SK-N-SH (cell line): ENCODE results near the gene GATD1. TPM values are rescaled to one million over a fixed set of nuclear protein-coding genes. Genes with fewer than 3 reads are reported as not detected.

Source experiments
- CTCF ChIA-PET: fragments of 300-600, 350-600 bp; formaldehyde crosslinking; extraction: SDS; loops from one replicate; lab custom pipeline; 2021; lab: Yijun Ruan, JAX
- POLR2A ChIA-PET: fragments of 350-600 bp; sonication (Branson Sonifier 250); formaldehyde crosslinking; extraction: SDS; loops from one replicate; lab custom pipeline; 2020; ENCODE audit warnings: antibody characterized with exemption, inconsistent platforms; lab: Yijun Ruan, JAX
- DNase-seq: peaks from one replicate; pipeline ENCODE4 v3.0.0; 2012
- H2AFZ ChIP-seq: fragments of 200-600 bp; sonication (generic); 2 replicates; pipeline ENCODE4 v1.8.1; 2016; ENCODE audit warnings: antibody characterized with exemption, mild to moderate bottlenecking, low read depth
- H3F3A ChIP-seq: fragments of 200-600 bp; sonication (generic); replicated peaks from 2 replicates; pipeline ENCODE3; 2016; ENCODE audit warnings: antibody characterized with exemption, mild to moderate bottlenecking; ENCODE audit not compliant: insufficient read depth
- H3K27ac ChIP-seq, 2 experiments: fragments of 200-500 bp in 1 of 2; fragments of 200-600 bp in 1 of 2; sonication (Bioruptor generic) in 1 of 2; sonication (generic), shearing (Covaris generic) in 1 of 2; 2 replicates each; pipeline versions ENCODE4 v1.5.1 to v1.6.1; 2014 to 2016; ENCODE audit warnings: low read depth in 2 of 2, inconsistent platforms in 1 of 2, low read length in 1 of 2, mild to moderate bottlenecking in 1 of 2, mixed read lengths in 1 of 2
- H3K27me3 ChIP-seq: fragments of 200-600 bp; sonication (generic), shearing (Covaris generic); 2 replicates; pipeline ENCODE4 v1.6.1; 2016; ENCODE audit warnings: mixed run types; ENCODE audit not compliant: insufficient read depth
- H3K36me3 ChIP-seq, 2 experiments: fragments of 200-500 bp in 1 of 2; fragments of 200-600 bp in 1 of 2; sonication (Bioruptor generic) in 1 of 2; sonication (generic) in 1 of 2; replicated peaks in 1 of 2; 2 replicates each; pipeline versions ENCODE3 to v1.5.1; 2014 to 2016; ENCODE audit warnings: low read length in 1 of 2, mild to moderate bottlenecking in 1 of 2; ENCODE audit not compliant: insufficient read depth in 2 of 2, control insufficient read depth in 1 of 2
- H3K4me1 ChIP-seq, 2 experiments: fragments of 200-500 bp in 1 of 2; fragments of 200-600 bp in 1 of 2; sonication (Bioruptor generic) in 1 of 2; sonication (generic), shearing (Covaris generic) in 1 of 2; 2 replicates each; pipeline versions ENCODE4 v1.5.1 to v1.6.1; 2014 to 2016; ENCODE audit warnings: low read depth in 1 of 2, low read length in 1 of 2, mixed run types in 1 of 2; ENCODE audit not compliant: insufficient read depth in 2 of 2, control insufficient read depth in 1 of 2
- H3K4me2 ChIP-seq: fragments of 200-600 bp; sonication (generic), shearing (Covaris generic); 2 replicates; pipeline ENCODE4 v1.6.1; 2017; ENCODE audit warnings: mixed run types
- H3K4me3 ChIP-seq, 2 experiments: fragments of 200-500 bp in 1 of 2; fragments of 200-600 bp in 1 of 2; sonication (Bioruptor generic) in 1 of 2; sonication (generic), shearing (Covaris generic) in 1 of 2; 2 replicates each; pipeline versions ENCODE4 v1.5.1 to v1.8.1; 2014 to 2016; ENCODE audit warnings: low read depth in 2 of 2, inconsistent platforms in 1 of 2, low read length in 1 of 2, mild to moderate bottlenecking in 1 of 2, mixed read lengths in 1 of 2, moderate library complexity in 1 of 2
- H3K79me2 ChIP-seq: fragments of 200-600 bp; sonication (generic); 2 replicates; pipeline ENCODE4 v1.8.1; 2017; ENCODE audit warnings: mild to moderate bottlenecking; ENCODE audit not compliant: insufficient read depth
- H3K9ac ChIP-seq: fragments of 200-600 bp; sonication (generic); 2 replicates; pipeline ENCODE4 v1.6.1; 2017; ENCODE audit warnings: mixed run types
- H3K9me2 ChIP-seq: fragments of 200-600 bp; sonication (generic); 2 replicates; pipeline ENCODE4 v1.6.1; 2017; ENCODE audit warnings: mixed run types
- H3K9me3 ChIP-seq: fragments of 200-600 bp; sonication (generic); 2 replicates; pipeline ENCODE4 v1.6.1; 2017; ENCODE audit warnings: mixed run types, mild to moderate bottlenecking, moderate library complexity
- H4K20me1 ChIP-seq: fragments of 200-600 bp; sonication (generic); 2 replicates; pipeline ENCODE4 v1.6.1; 2017; ENCODE audit warnings: mild to moderate bottlenecking, mixed run types; ENCODE audit not compliant: insufficient read depth
- CHD2 ChIP-seq: fragments of 150-350 bp; IDR thresholded peaks from 2 replicates; pipeline ENCODE4 v1.6.1; 2018; ENCODE audit warnings: low read length; ENCODE audit not compliant: partially characterized antibody
- EP300 ChIP-seq, 2 experiments: IDR thresholded peaks; 2 replicates each; pipeline versions ENCODE4 v1.4.0 to v1.6.1; 2012; ENCODE audit warnings: borderline replicate concordance in 1 of 2, low read depth in 1 of 2, low read length in 1 of 2
- EZH2phosphoT487 ChIP-seq: fragments of 200-600 bp; sonication (generic); IDR thresholded peaks from 2 replicates; pipeline ENCODE4 v1.6.1; 2017; ENCODE audit warnings: low read depth, mixed run types, mild to moderate bottlenecking, antibody characterized with exemption, moderate library complexity, borderline replicate concordance
- FOSL2 ChIP-seq: IDR thresholded peaks from 2 replicates; pipeline ENCODE4 v1.4.0; 2012; ENCODE audit warnings: low read depth, mild to moderate bottlenecking, moderate library complexity, borderline replicate concordance
- GATA2 ChIP-seq: sonication (generic); formaldehyde crosslinking; IDR thresholded peaks from 2 replicates; pipeline ENCODE4 v1.5.0; 2020; ENCODE audit warnings: mild to moderate bottlenecking, missing genetic modification reagents
- JUND ChIP-seq: IDR thresholded peaks from 2 replicates; pipeline ENCODE4 v1.4.0; 2012
- MEF2A ChIP-seq: IDR thresholded peaks from 2 replicates; pipeline ENCODE4 v1.4.0; 2012; ENCODE audit warnings: low read depth, borderline replicate concordance
- NRF1 ChIP-seq: IDR thresholded peaks from 2 replicates; pipeline ENCODE4 v1.6.1; 2012; ENCODE audit warnings: low read depth, mild to moderate bottlenecking, low read length
- RAD21 ChIP-seq: IDR thresholded peaks from 2 replicates; pipeline ENCODE4 v1.6.1; 2012; ENCODE audit warnings: mild to moderate bottlenecking, low read length
- RXRA ChIP-seq: IDR thresholded peaks from 2 replicates; pipeline ENCODE4 v1.4.0; 2012; ENCODE audit warnings: low read depth, mild to moderate bottlenecking, borderline replicate concordance
- TAF1 ChIP-seq: IDR thresholded peaks from 2 replicates; pipeline ENCODE4 v1.6.1; 2012; ENCODE audit warnings: low read depth, mild to moderate bottlenecking, low read length, moderate library complexity, borderline replicate concordance
- TCF12 ChIP-seq: IDR thresholded peaks from 2 replicates; pipeline ENCODE4 v1.4.0; 2012
- TEAD4 ChIP-seq: IDR thresholded peaks from 2 replicates; pipeline ENCODE4 v1.4.0; 2012; ENCODE audit warnings: mild to moderate bottlenecking, borderline replicate concordance; ENCODE audit not compliant: insufficient read depth
- USF1 ChIP-seq: IDR thresholded peaks from 2 replicates; pipeline ENCODE4 v1.4.0; 2012; ENCODE audit warnings: low read depth, borderline replicate concordance
- WGBS: methylation state at CpG from one replicate; pipeline ENCODE4 v1.1.6; 2017; ENCODE audit warnings: low lambda C conversion rate; 5-methylcytosine and 5-hydroxymethylcytosine counted together
- polyA plus RNA-seq, 3 experiments: library from polyadenylated mRNA; depleted of rRNA; stranded (reverse); fragments of >200 nt; gene quantifications; 2 replicates each; pipeline ENCODE4 v1.2.3, GENCODE V29; 2012
- TF ChIP-seq, protein P1 (sequence below): IDR thresholded peaks from 2 replicates; pipeline ENCODE4 v1.4.0; 2012; ENCODE audit warnings: low read depth

The GATD1 gene
- polyA plus RNA-seq, 1 of the 3 experiments (the other 2 are of a cell fraction): 86.2 TPM

DNA sequence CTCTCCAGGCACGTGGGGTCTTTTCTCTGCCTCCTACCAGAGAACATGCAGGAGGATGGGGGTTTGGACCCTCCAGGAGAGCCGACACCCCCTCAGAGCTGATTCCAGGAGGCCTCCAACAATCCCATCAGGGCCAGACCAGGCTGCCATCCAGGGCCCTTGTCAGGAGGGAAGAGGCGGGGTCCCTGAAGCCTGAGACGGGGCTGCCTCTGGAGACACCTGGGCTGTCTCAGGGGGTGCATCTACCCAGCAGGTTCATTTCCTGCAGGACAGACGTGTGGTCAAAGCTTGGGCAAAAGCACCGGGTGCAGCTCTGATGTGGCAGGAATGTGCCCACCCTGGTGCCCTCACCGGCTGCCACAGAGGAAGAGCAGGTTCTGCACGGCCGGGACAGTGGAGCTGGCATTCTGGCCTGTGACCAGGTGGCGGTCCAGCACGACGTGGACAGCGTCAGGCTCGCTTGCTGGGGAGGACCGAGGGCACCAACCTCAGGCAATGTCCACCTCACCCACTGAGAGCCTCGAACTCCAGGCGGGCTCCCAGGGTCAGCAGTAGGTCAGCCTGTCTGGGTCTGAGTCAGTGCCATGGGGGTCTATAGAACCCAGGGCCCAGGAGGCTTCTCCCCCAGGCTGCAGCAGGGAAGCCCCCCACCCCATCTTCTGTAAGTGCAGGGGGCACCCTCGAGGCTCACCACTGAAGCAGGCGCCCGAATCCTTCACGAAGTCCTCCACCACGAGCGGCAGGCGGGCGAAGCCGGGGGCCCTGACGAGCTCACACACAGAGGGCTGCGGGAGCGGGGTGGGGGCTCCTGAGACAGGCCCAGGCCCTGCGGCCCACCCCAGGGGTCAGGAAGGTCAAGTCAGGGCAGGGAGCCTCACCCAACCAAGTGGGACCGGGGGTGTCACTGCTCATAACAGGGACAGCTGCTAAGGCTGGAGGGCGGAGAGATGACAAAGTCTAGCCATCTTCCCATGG, 6.4 kb downstream of the GATD1 start:
- DNase-seq: no peak
- Histone ChIP-seq H3K4me1 (peaks cover 9 to 11% of the 10 kb centered on the region in 2 experiments; a peak in 2 of 4 replicates), H3K4me2 (no peak overlapping the region), H3K9me2 (no peaks in the 10 kb centered on the region), H3K27ac (no peak overlapping the region), H4K20me1 (peaks cover 38% of the 10 kb centered on the region), H2AFZ (no peak overlapping the region), H3K4me3 (no peak overlapping the region), H3K27me3 (no peaks in the 10 kb centered on the region), H3K36me3 (peaks cover 3 to 58% of the 10 kb centered on the region in 2 experiments), H3F3A (no peaks in the 10 kb centered on the region), H3K9ac (no peak overlapping the region), H3K79me2 (peaks cover 49% of the 10 kb centered on the region)
- ChIA-PET CTCF (interaction anchor here (1.1 to 1.6 kb wide), 3 partner anchors 13 to 43 kb away, joined by 3 to 10 read pairs (median 5); partner anchors contain the start of gene TALDO1), POLR2A (no interaction called here)
- WGBS: 98% methylated on average over 13 of the region's 32 CpGs
- TF ChIP-seq TCF12 (no peak), CHD2 (no peak), EZH2phosphoT487 (no peak), JUND (no peak), USF1 (no peak), TEAD4 (no peak), NRF1 (no peak), TAF1 (no peak), MEF2A (no peak), RXRA (no peak), RAD21 (no peak), FOSL2 (no peak), GATA2 (CRISPR knock-in tag) (no peak), EP300 (IDR thresholded peaks at IDR 0.05; ENCODE audit: borderline replicate concordance in 1 of 2, low read depth in 1 of 2, low read length in 1 of 2) (no peak)
- TF ChIP-seq, protein P1, sequence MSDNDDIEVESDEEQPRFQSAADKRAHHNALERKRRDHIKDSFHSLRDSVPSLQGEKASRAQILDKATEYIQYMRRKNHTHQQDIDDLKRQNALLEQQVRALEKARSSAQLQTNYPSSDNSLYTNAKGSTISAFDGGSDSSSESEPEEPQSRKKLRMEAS: no peak
- TF ChIP-seq, all 33 proteins: peak for 0
- no peaks in the 10 kb centered on the region for H3K9me3 ChIP-seq
